ENCODE measurements around the gene NR2F6. TPM values are rescaled to one million over a fixed set of nuclear protein-coding genes. Genes with fewer than 3 reads are reported as not detected.

NR2F6 gene
- total RNA-seq, 2 donors from 2014 or later = 5.8 to 12.9 TPM

DNA sequence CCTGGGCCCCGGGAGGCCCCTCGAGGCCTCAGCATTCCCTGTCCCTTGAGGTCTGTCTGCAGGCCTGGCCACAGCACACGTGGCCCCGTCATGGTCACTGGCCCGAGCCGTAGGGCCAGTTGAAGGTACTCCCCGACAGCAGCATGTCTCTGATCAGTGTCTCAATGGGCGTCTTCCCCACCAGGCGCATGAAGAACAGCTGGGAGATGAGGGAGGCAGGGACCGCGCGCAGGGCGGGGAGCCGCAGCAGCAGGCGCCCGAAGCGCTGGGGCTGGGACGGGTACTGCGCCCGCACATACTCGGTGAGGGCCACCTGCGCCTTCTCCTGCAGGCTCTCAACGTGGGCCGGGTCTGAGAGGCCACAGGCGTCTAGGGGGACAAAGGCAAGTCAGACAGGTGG lies 13.5 kb downstream of the NR2F6 start:
- H3K9me3 Mint-ChIP-seq = no peaks in the 10 kb centered on the region

DNA sequence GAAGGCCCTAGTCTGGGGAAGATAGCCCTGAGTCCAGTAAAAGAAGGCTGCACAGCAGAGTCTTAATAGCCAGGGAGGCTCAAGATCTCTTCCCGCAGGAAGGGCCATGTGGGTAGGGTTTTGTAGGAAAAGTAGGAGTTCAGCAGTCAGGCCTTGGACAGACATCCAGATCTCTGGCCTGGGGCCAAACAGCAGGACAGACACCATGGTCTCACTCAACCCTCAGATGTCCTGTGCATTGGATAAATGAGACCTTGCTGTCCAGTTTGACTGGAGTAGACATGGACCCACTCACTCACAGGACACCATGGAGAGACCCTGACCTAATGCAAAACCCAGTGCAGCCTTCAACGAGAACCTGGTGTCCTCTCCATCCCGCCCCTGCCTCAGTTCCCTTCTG lies 15.8 kb downstream of the NR2F6 start:
- DNase-seq (ENCODE audit: low spot score in 2 of 2) (no peak), ATAC-seq (no peak)
- no peak overlapping the region for H3K27ac Mint-ChIP-seq
- no peaks in the 10 kb centered on the region for H3K36me3 Mint-ChIP-seq
- no peaks in the 10 kb centered on the region for H3K9me3 Mint-ChIP-seq

More for the DNA sequence above, 13.5 kb downstream of the NR2F6 start:
- ATAC-seq (no peak), DNase-seq (ENCODE audit: low spot score in 2 of 2) (no peak)
- Mint-ChIP-seq H3K27ac (peak overlapping the region in 1 of 2 donors; percentile 33), H3K36me3 (no peaks in the 10 kb centered on the region)

DNA sequence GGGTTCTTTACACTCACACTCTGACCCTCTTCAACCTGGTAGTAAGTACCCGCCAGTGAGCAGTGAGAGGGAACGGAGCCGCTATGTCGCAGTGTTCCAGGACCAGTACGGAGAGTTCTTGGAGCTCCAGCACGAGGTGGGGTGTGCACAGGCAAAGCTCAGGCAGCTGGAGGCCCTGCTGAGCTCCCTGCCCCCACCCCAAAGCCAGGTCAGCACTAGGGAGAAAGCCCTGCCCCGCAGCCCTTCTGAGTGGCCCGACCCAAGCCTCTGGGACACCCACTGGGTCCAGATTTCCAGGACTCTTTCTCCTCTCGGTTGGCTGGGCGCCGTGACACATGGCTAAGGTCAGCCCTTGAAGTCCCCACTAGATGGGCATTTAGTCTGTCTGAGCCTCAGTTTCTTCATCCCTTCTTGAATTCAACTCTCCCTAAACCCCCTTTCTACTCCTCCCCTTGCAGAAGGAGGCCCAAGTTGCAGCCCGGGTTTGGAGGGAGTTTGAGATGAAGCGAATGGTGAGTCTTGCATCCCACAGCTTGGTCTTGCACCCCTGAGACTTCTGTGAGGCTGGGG lies 17.8 kb downstream of the NR2F6 start:
- ATAC-seq = no peak

GRCh38 chr19:17226002-17226933 lies 19.5 kb downstream of the NR2F6 start, which contains the start of gene OCEL1:
TSS of gene OCEL1 (plus strand) at chr19:17226226. CDS start at chr19:17226248, 22 bp downstream.
- Mint-ChIP-seq H3K9me3 (no peaks in the 10 kb centered on the region), H3K36me3 (no peaks in the 10 kb centered on the region), H3K27ac (peak within 1 kb of the TSS; percentile 84 to 94)
- DNase-seq (ENCODE audit: low spot score in 2 of 2) = peak; percentile 93 to 97
- ATAC-seq = peak; percentile 91 to 94

More for the DNA sequence above, 17.8 kb downstream of the NR2F6 start:
- H3K36me3 Mint-ChIP-seq = no peaks in the 10 kb centered on the region
- H3K9me3 Mint-ChIP-seq = no peaks in the 10 kb centered on the region
- H3K27ac Mint-ChIP-seq = no peak overlapping the region
- no peak for DNase-seq (ENCODE audit: low spot score in 2 of 2)

DNA sequence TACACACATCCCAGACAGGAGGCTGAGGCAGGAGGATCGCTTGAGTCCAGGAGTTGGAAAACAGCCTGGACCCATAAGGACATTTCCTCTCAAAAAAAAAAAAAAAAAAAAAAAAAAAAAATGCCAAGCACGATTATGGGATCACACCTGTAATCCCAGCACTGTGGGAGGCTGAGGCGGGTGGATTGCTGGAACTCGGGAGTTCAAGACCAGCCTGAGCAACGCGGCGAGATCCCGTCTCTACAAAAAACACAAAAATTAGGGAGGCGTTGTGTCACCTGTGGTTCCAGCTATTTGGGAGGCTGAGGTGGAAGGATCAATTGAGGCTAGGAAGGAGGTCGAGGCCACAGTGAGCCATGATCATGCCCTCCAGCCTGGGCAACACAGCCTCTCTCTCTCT lies 20.7 kb downstream of the NR2F6 start:
- H3K9me3 Mint-ChIP-seq = no peaks in the 10 kb centered on the region
- no peaks in the 10 kb centered on the region for H3K36me3 Mint-ChIP-seq
- H3K27ac Mint-ChIP-seq = no peak overlapping the region
- DNase-seq (ENCODE audit: low spot score in 2 of 2) (no peak), ATAC-seq (no peak)

- Mint-ChIP-seq H3K36me3 (peaks cover 5 to 22% of the 10 kb centered on the region in 2 donors), H3K27ac (peak overlapping the region in 1 of 2 donors; percentile 74), H3K9me3 (no peaks in the 10 kb centered on the region)
- ATAC-seq (peak in 1 of 2 donors; percentile 9), DNase-seq (ENCODE audit: low spot score in 2 of 2) (no peak)
Measured at GRCh38 chr19:17220207-17220758, 25.4 kb downstream of the NR2F6 start.

GRCh38 chr19:17219286-17219685 lies 26.4 kb downstream of the NR2F6 start:
- H3K36me3 Mint-ChIP-seq = peaks cover 5 to 22% of the 10 kb centered on the region in 2 donors
- DNase-seq (ENCODE audit: low spot score in 2 of 2) (no peak), ATAC-seq (no peak)
- H3K27ac Mint-ChIP-seq = peak overlapping the region in 1 of 2 donors; percentile 44
- no peaks in the 10 kb centered on the region for H3K9me3 Mint-ChIP-seq

GRCh38 chr19:17216058-17216670 lies 29.6 kb downstream of the NR2F6 start:
- ATAC-seq = no peak
- Mint-ChIP-seq H3K36me3 (peaks cover 5 to 29% of the 10 kb centered on the region in 2 donors), H3K27ac (peak overlapping the region; percentile 90 to 94), H3K9me3 (no peaks in the 10 kb centered on the region)
- no peak for DNase-seq (ENCODE audit: low spot score in 2 of 2)

DNA sequence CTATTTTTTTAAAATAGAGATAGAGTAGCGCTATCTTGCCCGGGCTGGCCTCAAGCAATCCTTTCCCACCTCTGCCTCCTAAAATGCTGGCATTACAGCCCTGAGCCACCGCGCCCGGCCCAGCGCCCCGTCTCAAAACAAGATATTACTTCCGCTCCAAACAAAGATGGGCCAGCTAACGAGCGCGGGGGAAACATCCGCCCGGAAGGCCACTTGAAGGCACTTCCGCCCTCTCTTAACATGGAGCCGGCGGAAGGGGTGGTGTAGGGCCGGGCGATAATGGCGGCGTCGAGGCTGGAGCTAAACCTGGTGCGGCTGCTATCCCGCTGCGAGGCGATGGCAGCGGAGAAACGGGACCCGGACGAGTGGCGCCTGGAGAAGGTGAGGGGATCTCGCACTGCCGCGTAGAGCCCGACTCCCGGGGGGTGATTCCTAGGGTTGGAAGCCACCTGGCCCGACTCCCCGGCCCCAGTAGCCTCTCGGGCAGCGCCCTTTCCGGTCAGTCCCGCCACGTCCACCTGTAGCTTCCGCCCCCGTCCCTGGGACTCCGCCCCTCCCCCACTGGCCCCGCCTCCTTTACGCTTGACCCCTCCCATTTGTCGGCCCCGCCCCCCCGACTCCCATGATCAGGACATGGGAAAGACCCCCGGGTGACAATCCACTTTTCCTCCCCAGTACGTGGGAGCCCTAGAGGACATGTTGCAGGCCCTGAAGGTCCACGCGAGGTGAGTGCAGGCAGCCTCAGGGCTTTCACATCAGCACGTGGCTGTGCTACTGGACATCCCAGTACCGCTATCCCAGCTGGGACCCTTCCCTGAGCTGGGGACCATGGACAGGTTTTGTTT lies 30.4 kb downstream of the NR2F6 start, which contains the start of gene USE1:
Gene USE1, plus strand, starts transcription at position 231 of the 845 bp plus-strand sequence. Its CDS starts 49 bp downstream, at position 280.
- Mint-ChIP-seq H3K27ac (peak within 1 kb of the TSS; percentile 94 to 98), H3K9me3 (no peaks in the 10 kb centered on the region), H3K36me3 (peaks cover 5 to 29% of the 10 kb centered on the region in 2 donors)
- DNase-seq (ENCODE audit: low spot score in 2 of 2) = peak; percentile 79 to 89
- ATAC-seq = peak; percentile 96

DNA sequence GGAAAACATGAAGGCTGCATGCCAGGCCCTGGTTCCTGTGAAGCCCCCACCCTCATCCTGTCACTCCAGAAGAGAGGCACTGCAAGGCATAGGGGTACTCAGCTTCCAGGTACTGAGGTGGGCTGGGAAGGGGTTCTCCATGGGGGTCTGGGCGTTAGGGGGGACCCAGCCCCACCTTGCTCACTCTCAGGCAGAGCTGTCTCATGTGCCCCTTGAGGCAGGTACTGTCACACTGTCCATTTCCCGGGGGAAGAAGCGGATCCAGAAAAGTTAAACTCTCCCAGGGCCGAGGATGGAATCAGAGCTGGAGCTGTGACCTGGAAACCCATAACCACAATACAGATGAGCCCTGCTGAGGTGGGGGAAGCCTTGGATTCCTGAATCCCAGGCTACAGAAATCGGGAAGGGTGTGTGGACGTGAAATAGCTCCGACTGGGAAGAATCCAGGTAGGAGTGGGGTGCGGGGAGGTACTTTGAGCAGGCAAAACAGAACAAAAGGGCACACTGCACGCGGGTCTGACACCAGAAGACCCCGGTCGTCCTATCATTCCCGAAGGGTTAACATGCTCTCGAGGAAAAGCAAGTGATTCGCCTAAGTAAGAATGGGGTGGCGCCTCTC lies 31.1 kb downstream of the NR2F6 start:
- ATAC-seq (no peak), DNase-seq (ENCODE audit: low spot score in 2 of 2) (no peak)
- Mint-ChIP-seq H3K9me3 (no peaks in the 10 kb centered on the region), H3K36me3 (peaks cover 5 to 29% of the 10 kb centered on the region in 2 donors), H3K27ac (peak overlapping the region; percentile 94 to 98)

DNA sequence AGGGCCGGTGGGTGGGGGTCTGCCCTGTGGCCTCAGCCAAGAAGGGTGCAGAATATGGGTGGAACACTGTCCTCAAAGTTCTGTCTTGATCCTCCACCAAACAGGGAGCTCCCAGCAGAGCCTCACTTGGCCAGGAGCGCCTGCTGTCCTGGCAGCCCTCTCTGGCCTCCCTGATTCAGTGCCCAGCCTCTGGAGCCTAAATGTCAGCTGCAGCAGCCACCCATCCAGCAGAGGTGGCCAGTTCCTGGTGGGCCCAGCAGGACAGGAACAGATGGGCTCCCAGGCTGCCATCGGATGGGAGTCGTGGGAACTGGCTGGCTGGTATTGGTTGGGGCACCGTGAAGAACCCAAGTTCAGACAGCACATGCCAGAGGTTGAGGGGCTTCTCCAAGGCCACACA lies 32.4 kb downstream of the NR2F6 start:
- Mint-ChIP-seq H3K9me3 (no peaks in the 10 kb centered on the region), H3K36me3 (peaks cover 5 to 33% of the 10 kb centered on the region in 2 donors), H3K27ac (peak overlapping the region in 1 of 2 donors; percentile 40)
- DNase-seq (ENCODE audit: low spot score in 2 of 2) (no peak), ATAC-seq (no peak)

GRCh38 chr19:17211547-17212446 lies 33.9 kb downstream of the NR2F6 start:
- Mint-ChIP-seq H3K36me3 (peaks cover 5 to 20% of the 10 kb centered on the region in 2 donors), H3K27ac (no peak overlapping the region), H3K9me3 (no peaks in the 10 kb centered on the region)
- DNase-seq (ENCODE audit: low spot score in 2 of 2) (no peak), ATAC-seq (no peak)

DNA sequence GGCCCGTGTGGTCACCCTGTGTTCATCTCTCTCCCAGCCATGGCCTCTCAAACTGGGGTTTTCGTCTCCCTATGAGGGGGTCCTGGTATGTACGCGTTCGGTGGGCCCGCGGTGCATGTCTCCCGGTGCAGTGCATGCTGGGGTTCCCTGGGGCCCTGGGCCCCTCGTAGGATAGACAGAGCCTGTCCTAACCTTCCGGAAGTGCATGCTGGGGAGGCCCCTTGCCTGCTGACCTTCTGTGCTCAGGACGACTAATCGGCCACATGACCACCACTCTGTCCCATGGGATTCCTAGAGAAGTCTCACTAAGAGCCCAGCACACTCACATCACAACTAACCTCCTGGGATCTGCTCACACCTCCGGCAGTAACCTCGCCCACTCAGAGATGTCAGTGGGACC lies 35.4 kb downstream of the NR2F6 start:
- ATAC-seq (no peak), DNase-seq (ENCODE audit: low spot score in 2 of 2) (no peak)
- Mint-ChIP-seq H3K9me3 (no peaks in the 10 kb centered on the region), H3K36me3 (peaks cover 5 to 17% of the 10 kb centered on the region in 2 donors), H3K27ac (peak overlapping the region in 1 of 2 donors; percentile 68)

- peak overlapping the region; percentile 46 to 79 for H3K27ac Mint-ChIP-seq
- H3K36me3 Mint-ChIP-seq = peaks cover 5 to 22% of the 10 kb centered on the region in 2 donors
- H3K9me3 Mint-ChIP-seq = no peaks in the 10 kb centered on the region
- DNase-seq (ENCODE audit: low spot score in 2 of 2) (peak in 1 of 2 donors; percentile 48), ATAC-seq (peak; percentile 17 to 59)
Measured at GRCh38 chr19:17209126-17210036, 36.3 kb downstream of the NR2F6 start.

Measured in activated naive CD4-positive, alpha-beta T cell treated with anti-CD3 and anti-CD28 coated beads, Interleukin-2, amount 50 U/mL, for 72 hours (primary cell).